ENCODE results near the gene DGCR2. TPM values are rescaled to one million over a fixed set of nuclear protein-coding genes. Genes with fewer than 3 reads are reported as not detected.

Gene DGCR2, protein sequence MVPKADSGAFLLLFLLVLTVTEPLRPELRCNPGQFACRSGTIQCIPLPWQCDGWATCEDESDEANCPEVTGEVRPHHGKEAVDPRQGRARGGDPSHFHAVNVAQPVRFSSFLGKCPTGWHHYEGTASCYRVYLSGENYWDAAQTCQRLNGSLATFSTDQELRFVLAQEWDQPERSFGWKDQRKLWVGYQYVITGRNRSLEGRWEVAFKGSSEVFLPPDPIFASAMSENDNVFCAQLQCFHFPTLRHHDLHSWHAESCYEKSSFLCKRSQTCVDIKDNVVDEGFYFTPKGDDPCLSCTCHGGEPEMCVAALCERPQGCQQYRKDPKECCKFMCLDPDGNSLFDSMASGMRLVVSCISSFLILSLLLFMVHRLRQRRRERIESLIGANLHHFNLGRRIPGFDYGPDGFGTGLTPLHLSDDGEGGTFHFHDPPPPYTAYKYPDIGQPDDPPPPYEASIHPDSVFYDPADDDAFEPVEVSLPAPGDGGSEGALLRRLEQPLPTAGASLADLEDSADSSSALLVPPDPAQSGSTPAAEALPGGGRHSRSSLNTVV
- total RNA-seq (2014; rRNA removed; shearing (Covaris generic); ENCODE audit: low replicate concordance) = 18.6 and 31.1 TPM in 2 replicates

DNA sequence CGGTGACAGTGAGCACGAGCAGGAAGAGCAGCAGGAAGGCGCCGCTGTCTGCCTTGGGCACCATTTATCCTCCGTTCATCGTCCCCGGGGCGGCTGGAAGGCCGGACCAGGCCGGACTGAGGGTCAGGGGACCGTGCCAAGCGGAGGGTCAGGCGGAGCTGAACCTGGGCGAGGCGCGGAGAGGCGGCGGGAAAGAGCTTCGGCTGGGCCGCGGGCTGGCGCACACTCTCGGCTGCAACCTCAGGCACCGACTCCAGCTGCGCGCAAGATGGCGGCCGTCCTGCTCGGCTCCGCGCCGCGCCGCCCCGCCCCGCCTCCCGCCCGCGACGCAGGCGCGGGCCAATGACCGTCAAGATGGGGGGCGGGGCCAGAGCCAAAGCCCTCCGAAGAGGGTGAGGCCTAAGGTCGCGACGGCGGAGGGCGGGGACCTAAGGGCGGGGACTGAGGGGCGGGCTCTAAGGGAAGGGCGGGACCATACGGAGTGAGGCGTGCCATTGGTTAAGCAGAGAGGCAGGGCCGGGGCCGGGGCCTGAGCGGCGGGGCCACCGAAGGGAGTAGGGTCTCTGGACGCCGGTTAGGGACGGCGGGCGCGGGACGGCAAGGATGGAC, at the start of gene DGCR2:
Gene DGCR2, minus strand, starts transcription at position 270 of the 609 bp plus-strand sequence. Its CDS starts 206 bp downstream, at position 64.
- peak; percentile 99 for DNase-seq
- peak within 1 kb of the TSS; percentile 87 for H3K4me3 ChIP-seq (ENCODE audit: low read length)

DNA sequence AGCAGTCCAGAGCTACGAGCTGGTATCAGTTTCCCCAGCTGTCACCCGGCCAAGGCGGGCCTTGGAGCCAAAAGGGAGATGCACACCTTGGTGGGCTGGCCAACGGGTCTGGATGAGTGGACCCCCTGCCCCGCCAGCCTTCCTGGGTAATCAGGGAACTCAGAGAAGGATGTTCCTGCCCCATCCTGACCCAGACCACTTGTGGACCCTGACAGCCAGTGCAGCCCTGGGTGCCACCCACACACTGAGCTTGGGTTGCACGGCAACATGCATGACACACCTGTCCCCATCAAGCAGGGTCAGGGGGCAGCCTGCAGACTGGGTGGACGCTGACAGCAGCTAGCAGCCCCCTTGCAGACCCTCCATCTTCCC, 47.7 kb upstream of the DGCR2 start:
- Histone ChIP-seq H3K9ac (ENCODE audit: low read length) (no peak overlapping the region), H3K79me2 (ENCODE audit: low read length) (peaks cover 31% of the 10 kb centered on the region), H3K4me2 (ENCODE audit: low read depth, low read length, poor library complexity, severe bottlenecking) (no peak overlapping the region), H3K4me3 (ENCODE audit: low read length) (no peak overlapping the region), H2AFZ (ENCODE audit: low read length) (no peak overlapping the region), H3K4me1 (ENCODE audit: low read length) (peaks cover 32% of the 10 kb centered on the region), H3K27me3 (ENCODE audit: low read length) (no peaks in the 10 kb centered on the region), H3K36me3 (ENCODE audit: insufficient read depth, low read length) (no peaks in the 10 kb centered on the region), H3K27ac (ENCODE audit: low read length) (no peak overlapping the region), H3K9me2 (replicated peaks; ENCODE audit: insufficient read depth, low read length) (no peaks in the 10 kb centered on the region), H3K9me3 (ENCODE audit: low read length) (no peaks in the 10 kb centered on the region), H4K20me1 (ENCODE audit: insufficient read depth, low read depth, low read length) (peaks cover 5% of the 10 kb centered on the region; the same call in 1 of the 2 replicates)
- no peak for DNase-seq

More for the DNA sequence above, at the start of gene DGCR2:
- H3K27ac ChIP-seq (ENCODE audit: low read length) = peak within 1 kb of the TSS; percentile 78
- no peaks in the 10 kb centered on the region for H3K9me3 ChIP-seq (ENCODE audit: low read length)
- no peaks in the 10 kb centered on the region for H3K9me2 ChIP-seq (replicated peaks; ENCODE audit: insufficient read depth, low read length)
- peaks cover 51% of the 10 kb centered on the region for H3K4me1 ChIP-seq (ENCODE audit: low read length)
- H3K79me2 ChIP-seq (ENCODE audit: low read length) = peaks cover 49% of the 10 kb centered on the region
- peaks cover 41% of the 10 kb centered on the region for H4K20me1 ChIP-seq (ENCODE audit: insufficient read depth, low read depth, low read length)
- H3K4me2 ChIP-seq (ENCODE audit: low read depth, low read length, poor library complexity, severe bottlenecking) = peak within 1 kb of the TSS; percentile 89
- no peaks in the 10 kb centered on the region for H3K36me3 ChIP-seq (ENCODE audit: insufficient read depth, low read length)
- H3K9ac ChIP-seq (ENCODE audit: low read length) = peak within 1 kb of the TSS; percentile 93
- no peaks in the 10 kb centered on the region for H3K27me3 ChIP-seq (ENCODE audit: low read length)
- peak within 1 kb of the TSS; percentile 81; the same call in 1 of the 2 replicates for H2AFZ ChIP-seq (ENCODE audit: low read length)

DNA sequence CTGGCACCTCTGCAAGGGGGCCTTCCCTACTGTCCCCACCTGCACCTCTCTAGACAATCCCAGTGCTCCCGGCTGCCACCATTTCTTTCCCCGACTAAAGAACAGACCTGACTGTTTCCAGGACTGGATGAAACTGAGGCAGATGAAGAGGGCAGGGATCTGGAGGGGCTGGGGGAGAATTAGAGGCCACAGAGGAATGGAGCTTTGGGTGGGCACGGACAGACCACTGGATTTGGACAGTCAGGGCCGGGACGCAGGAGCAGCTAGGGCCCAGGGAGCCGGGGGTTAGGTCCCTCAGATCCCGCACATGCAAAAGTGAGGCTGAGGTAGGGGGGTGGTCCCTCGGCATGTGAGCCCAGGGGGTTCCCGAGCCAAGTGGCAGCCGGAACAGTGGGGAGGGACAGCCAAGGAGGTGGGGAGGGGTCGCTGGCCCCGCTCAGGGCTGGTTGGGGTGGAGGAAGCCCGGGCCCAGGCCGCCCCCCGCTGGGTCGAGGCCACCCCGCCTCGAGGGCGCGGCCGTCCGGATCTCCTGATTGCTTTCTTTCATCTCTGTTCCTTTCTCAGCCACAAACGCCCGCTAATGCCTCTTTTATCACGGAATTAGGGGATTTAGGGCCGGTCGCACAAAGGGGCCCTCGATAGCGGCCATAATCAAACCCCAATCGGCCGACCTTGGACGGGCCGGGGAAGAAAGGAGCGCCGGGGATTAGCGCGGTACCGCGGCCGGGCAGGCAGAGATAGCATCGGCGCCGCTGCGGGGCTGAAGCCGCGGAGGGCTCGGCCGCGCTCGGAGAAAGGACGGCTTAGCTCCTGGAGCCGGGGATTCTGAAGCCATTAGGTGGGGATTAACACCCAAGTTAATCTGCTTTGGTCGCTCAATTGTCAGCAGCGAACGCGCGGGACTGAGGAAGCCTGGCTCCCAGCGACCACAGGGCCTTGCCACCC, 47.1 kb upstream of the DGCR2 start:
- Histone ChIP-seq H3K27ac (ENCODE audit: low read length) (no peak overlapping the region), H3K4me3 (ENCODE audit: low read length) (no peak overlapping the region), H3K4me2 (ENCODE audit: low read depth, low read length, poor library complexity, severe bottlenecking) (no peak overlapping the region), H2AFZ (ENCODE audit: low read length) (no peak overlapping the region), H3K79me2 (ENCODE audit: low read length) (peaks cover 25% of the 10 kb centered on the region), H4K20me1 (ENCODE audit: insufficient read depth, low read depth, low read length) (peaks cover 5% of the 10 kb centered on the region; the same call in 1 of the 2 replicates), H3K4me1 (ENCODE audit: low read length) (peaks cover 26% of the 10 kb centered on the region), H3K9me3 (ENCODE audit: low read length) (peaks cover 4% of the 10 kb centered on the region), H3K36me3 (ENCODE audit: insufficient read depth, low read length) (no peaks in the 10 kb centered on the region), H3K9me2 (replicated peaks; ENCODE audit: insufficient read depth, low read length) (no peaks in the 10 kb centered on the region), H3K9ac (ENCODE audit: low read length) (no peak overlapping the region), H3K27me3 (ENCODE audit: low read length) (no peaks in the 10 kb centered on the region)
- DNase-seq = no peak

DNA sequence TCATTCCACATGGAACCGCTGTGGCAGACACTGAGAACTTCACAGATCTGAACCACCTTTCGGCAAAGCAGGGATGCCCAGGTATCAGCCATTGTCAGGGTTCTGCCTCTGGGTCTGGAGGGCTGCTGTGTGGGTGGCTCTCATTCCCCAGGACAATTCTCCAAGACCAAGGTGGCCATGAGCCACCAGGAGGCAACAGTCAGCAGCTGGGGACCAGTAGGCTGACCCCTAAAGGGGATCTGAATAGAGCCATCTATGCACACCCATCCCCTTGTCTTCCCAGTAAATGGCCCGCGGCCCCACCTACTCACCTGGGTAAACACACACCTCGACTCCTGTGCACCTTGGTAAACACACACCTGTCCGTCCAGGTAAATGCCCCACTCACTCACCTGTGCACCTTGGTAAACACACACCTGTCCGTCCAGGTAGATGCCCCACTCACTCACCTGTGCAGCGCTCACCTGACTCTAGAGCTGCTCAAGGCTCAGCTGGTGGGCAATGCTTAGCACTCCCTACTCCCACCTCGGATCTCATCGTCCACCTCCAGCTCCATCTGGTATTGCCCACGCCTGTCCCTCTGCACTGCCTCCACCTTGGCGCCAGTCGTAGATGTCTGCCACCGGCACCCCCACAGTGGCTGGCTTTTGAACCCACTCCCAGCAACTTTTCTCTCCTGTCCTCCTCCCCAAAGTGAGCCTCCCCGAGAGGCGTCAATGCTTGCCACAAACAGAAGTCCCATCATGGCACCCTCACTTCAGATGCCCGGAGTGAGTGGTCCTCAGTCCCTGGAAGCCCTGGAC, 46.1 kb upstream of the DGCR2 start:
- no peak for DNase-seq
- no peak overlapping the region for H3K9ac ChIP-seq (ENCODE audit: low read length)
- H3K4me2 ChIP-seq (ENCODE audit: low read depth, low read length, poor library complexity, severe bottlenecking) = no peak overlapping the region
- H3K36me3 ChIP-seq (ENCODE audit: insufficient read depth, low read length) = no peaks in the 10 kb centered on the region
- peaks cover 18% of the 10 kb centered on the region for H3K79me2 ChIP-seq (ENCODE audit: low read length)
- peaks cover 16% of the 10 kb centered on the region for H3K4me1 ChIP-seq (ENCODE audit: low read length)
- no peak overlapping the region for H3K27ac ChIP-seq (ENCODE audit: low read length)
- no peaks in the 10 kb centered on the region for H3K27me3 ChIP-seq (ENCODE audit: low read length)
- H4K20me1 ChIP-seq (ENCODE audit: insufficient read depth, low read depth, low read length) = peaks cover 5% of the 10 kb centered on the region; the same call in 1 of the 2 replicates
- H3K9me3 ChIP-seq (ENCODE audit: low read length) = peaks cover 4% of the 10 kb centered on the region
- H3K9me2 ChIP-seq (replicated peaks; ENCODE audit: insufficient read depth, low read length) = no peaks in the 10 kb centered on the region
- H2AFZ ChIP-seq (ENCODE audit: low read length) = no peak overlapping the region
- no peak overlapping the region for H3K4me3 ChIP-seq (ENCODE audit: low read length)

DNA sequence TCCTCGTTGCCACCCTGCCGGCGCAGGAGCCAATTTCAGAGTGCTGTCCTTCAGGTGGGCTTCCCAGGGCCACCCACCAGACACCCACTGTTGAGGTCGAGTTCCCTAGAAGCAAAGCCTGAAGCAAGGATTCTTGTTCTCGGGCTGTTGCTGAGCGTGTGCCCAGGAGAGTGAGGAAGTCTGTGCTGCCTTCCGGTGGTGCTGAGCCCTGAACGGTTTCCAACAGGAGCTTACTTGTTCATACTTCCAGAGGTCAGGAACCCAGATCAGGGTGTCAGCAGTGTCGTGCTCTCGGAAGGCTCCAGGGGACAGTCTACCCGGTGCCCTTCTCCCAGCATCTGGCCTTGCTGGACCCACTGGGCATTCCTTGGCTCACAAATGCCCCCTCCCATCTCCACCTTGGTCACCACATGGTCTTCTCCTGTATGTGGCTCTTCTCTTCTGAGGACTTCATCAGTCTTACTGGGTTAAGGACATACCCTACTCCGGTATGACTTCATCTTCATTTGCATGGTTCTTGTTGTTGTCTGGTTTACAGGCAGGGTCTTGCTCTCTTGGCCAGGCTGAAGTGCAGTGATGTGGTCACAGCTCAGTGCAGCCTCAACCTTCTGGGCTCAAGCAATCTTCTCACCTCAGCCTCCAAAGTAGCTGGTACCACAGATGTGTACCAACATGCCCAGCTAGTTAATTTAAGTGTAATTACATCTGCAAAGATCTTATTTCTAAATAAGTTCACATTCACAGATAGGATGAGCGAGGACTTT, 45.1 kb upstream of the DGCR2 start:
- Histone ChIP-seq H3K9ac (ENCODE audit: low read length) (no peak overlapping the region), H3K27me3 (ENCODE audit: low read length) (no peaks in the 10 kb centered on the region), H3K4me3 (ENCODE audit: low read length) (no peak overlapping the region), H3K9me2 (replicated peaks; ENCODE audit: insufficient read depth, low read length) (no peaks in the 10 kb centered on the region), H3K9me3 (ENCODE audit: low read length) (peaks cover 4% of the 10 kb centered on the region), H4K20me1 (ENCODE audit: insufficient read depth, low read depth, low read length) (no peaks in the 10 kb centered on the region; the same call in 1 of the 2 replicates), H3K79me2 (ENCODE audit: low read length) (peaks cover 8% of the 10 kb centered on the region), H3K27ac (ENCODE audit: low read length) (no peak overlapping the region), H2AFZ (ENCODE audit: low read length) (no peak overlapping the region), H3K4me1 (ENCODE audit: low read length) (peaks cover 8% of the 10 kb centered on the region), H3K36me3 (ENCODE audit: insufficient read depth, low read length) (no peaks in the 10 kb centered on the region), H3K4me2 (ENCODE audit: low read depth, low read length, poor library complexity, severe bottlenecking) (no peak overlapping the region)
- DNase-seq = no peak

DNA sequence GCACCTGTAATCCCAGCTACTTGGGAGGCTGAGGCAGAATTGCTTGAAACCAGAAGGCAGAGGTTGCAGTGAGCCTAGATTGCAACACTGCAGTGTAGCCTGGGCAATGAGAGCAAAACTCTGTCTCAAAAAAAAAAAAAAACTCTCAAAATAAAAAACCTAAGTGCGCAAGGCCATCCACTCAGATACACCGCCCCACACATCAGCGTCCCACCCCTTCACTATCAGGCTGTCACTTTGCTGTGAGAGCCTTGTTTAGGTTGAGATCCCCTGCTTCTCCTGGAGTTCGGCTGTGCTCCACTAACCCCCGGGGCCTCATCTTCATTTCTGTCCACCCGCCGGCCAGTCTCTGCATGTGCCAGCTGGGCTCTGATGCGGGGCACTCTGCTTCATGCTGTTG, 44.2 kb upstream of the DGCR2 start:
- Histone ChIP-seq H3K9ac (ENCODE audit: low read length) (no peak overlapping the region), H3K4me1 (ENCODE audit: low read length) (peaks cover 8% of the 10 kb centered on the region), H3K27me3 (ENCODE audit: low read length) (no peaks in the 10 kb centered on the region), H2AFZ (ENCODE audit: low read length) (no peak overlapping the region), H3K36me3 (ENCODE audit: insufficient read depth, low read length) (no peaks in the 10 kb centered on the region), H3K9me3 (ENCODE audit: low read length) (peaks cover 4% of the 10 kb centered on the region), H3K79me2 (ENCODE audit: low read length) (no peaks in the 10 kb centered on the region), H3K27ac (ENCODE audit: low read length) (no peak overlapping the region), H3K9me2 (replicated peaks; ENCODE audit: insufficient read depth, low read length) (no peaks in the 10 kb centered on the region), H3K4me3 (ENCODE audit: low read length) (no peak overlapping the region), H4K20me1 (ENCODE audit: insufficient read depth, low read depth, low read length) (no peaks in the 10 kb centered on the region), H3K4me2 (ENCODE audit: low read depth, low read length, poor library complexity, severe bottlenecking) (no peak overlapping the region)
- no peak for DNase-seq

DNA sequence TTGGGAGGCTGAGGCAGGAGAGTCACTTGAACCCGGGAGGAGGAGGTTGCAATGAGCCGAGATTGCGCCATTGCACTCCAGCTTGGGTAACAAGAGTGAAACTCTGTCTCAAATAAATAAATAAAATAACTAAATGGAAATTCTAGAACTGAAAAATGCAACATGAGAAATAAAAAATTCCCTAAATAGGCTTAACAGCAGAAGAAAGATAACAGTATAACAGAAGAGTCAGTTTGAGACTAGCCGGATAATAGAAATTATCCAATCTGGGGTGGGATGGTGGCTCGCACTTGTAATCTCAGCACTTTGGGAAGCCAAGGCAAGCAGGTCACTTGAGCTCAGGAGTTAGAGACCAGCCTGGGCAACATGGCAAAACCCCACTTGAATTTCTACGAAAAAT, 42.2 kb upstream of the DGCR2 start:
- Histone ChIP-seq H3K9me3 (ENCODE audit: low read length) (peaks cover 4% of the 10 kb centered on the region), H3K27ac (ENCODE audit: low read length) (no peak overlapping the region), H3K4me3 (ENCODE audit: low read length) (no peak overlapping the region)

More for the DNA sequence above, 42.2 kb upstream of the DGCR2 start:
- no peaks in the 10 kb centered on the region for H3K36me3 ChIP-seq (ENCODE audit: insufficient read depth, low read length)
- H3K9me2 ChIP-seq (replicated peaks; ENCODE audit: insufficient read depth, low read length) = no peaks in the 10 kb centered on the region
- H2AFZ ChIP-seq (ENCODE audit: low read length) = no peak overlapping the region
- DNase-seq = no peak
- H3K27me3 ChIP-seq (ENCODE audit: low read length) = no peaks in the 10 kb centered on the region
- no peaks in the 10 kb centered on the region for H4K20me1 ChIP-seq (ENCODE audit: insufficient read depth, low read depth, low read length)
- no peaks in the 10 kb centered on the region for H3K4me1 ChIP-seq (ENCODE audit: low read length)
- no peak overlapping the region for H3K9ac ChIP-seq (ENCODE audit: low read length)
- no peaks in the 10 kb centered on the region for H3K79me2 ChIP-seq (ENCODE audit: low read length)
- no peak overlapping the region for H3K4me2 ChIP-seq (ENCODE audit: low read depth, low read length, poor library complexity, severe bottlenecking)

All from Karpas-422 (cell line).